ENCODE data around the gene HAO2.
"Not testable (repeated sequence)": the region's sequence is repeated elsewhere in the genome, so short reads cannot be mapped to it uniquely, and the experiment has no call there.

Gene HAO2

GRCh38 chr1:119368554-119368953, at the start of gene HAO2:
Gene HAO2, plus strand, starts transcription at chr1:119368785. Its CDS starts 12,301 bp downstream, at chr1:119381086.
- no peak for DNase-seq

- DNase-seq, result no peak
Measured at GRCh38 chr1:119320100-119320499, 48.5 kb upstream of the HAO2 start.

GRCh38 chr1:119321666-119322419, 46.7 kb upstream of the HAO2 start:
- DNase-seq, result no peak

- no peak for DNase-seq
Measured at GRCh38 chr1:119323216-119323982, 45.2 kb upstream of the HAO2 start.

GRCh38 chr1:119324198-119324597, 44.4 kb upstream of the HAO2 start:
- no peak for DNase-seq

- DNase-seq, result no peak
Measured at GRCh38 chr1:119326251-119326650, 42.3 kb upstream of the HAO2 start.

- no peak for DNase-seq
Measured at GRCh38 chr1:119327094-119327449, 41.5 kb upstream of the HAO2 start.

GRCh38 chr1:119327450-119328155, 41.0 kb upstream of the HAO2 start:
- DNase-seq, result no peak

GRCh38 chr1:119329541-119330461, 38.8 kb upstream of the HAO2 start:
- DNase-seq, result no peak

- no peak for DNase-seq
Measured at GRCh38 chr1:119330466-119331189, 38.0 kb upstream of the HAO2 start.

GRCh38 chr1:119331190-119331515, 37.4 kb upstream of the HAO2 start:
- no peak for DNase-seq

GRCh38 chr1:119331915-119332314, 36.7 kb upstream of the HAO2 start:
- DNase-seq, result no peak

- DNase-seq, result no peak
Measured at GRCh38 chr1:119332622-119333021, 36.0 kb upstream of the HAO2 start.

GRCh38 chr1:119333163-119333896, 35.3 kb upstream of the HAO2 start:
- DNase-seq, result no peak

GRCh38 chr1:119333897-119334250, 34.7 kb upstream of the HAO2 start:
- DNase-seq, result not testable (repeated sequence)

GRCh38 chr1:119336848-119337247, 31.7 kb upstream of the HAO2 start:
- DNase-seq, result no peak

- DNase-seq, result no peak
Measured at GRCh38 chr1:119338004-119338403, 30.6 kb upstream of the HAO2 start.

- DNase-seq, result no peak
Measured at GRCh38 chr1:119338757-119339156, 29.8 kb upstream of the HAO2 start.

- no peak for DNase-seq
Measured at GRCh38 chr1:119340861-119341261, 27.7 kb upstream of the HAO2 start.

GRCh38 chr1:119341372-119341947, 27.1 kb upstream of the HAO2 start:
- DNase-seq, result no peak

GRCh38 chr1:119345398-119345797, 23.2 kb upstream of the HAO2 start:
- DNase-seq, result no peak
